ENCODE data around the gene STIMATE.

DNA sequence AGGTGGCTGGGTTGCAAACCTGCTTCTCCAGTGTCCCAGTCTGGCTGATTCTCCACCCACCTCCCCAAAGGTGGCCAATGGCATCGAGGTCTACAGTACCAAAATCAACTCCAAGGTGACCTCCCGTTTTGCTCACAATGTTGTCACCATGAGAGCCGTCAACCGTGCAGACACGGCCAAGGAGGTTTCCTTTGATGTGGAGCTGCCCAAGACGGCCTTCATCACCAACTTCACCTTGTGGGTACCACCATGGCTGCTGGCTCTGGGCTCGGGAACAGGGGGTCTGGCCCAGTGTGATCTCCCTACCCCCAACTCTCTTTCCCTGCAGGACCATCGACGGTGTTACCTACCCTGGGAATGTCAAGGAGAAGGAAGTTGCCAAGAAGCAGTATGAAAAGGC is 100.9 kb downstream of the STIMATE start:
- no peak for TF ChIP-seq POLR2A (IDR thresholded peaks at IDR 0.05; ENCODE audit: low read depth, low read length)
- no peak for TF ChIP-seq FOXK2 (IDR thresholded peaks at IDR 0.05)
- TF ChIP-seq NFYB (IDR thresholded peaks at IDR 0.05; ENCODE audit: insufficient read depth, low read depth, low read length), result no peak
- no peak for TF ChIP-seq TAF1 (IDR thresholded peaks at IDR 0.05; ENCODE audit: borderline replicate concordance, low read depth, low read length)
- TF ChIP-seq, protein P1, sequence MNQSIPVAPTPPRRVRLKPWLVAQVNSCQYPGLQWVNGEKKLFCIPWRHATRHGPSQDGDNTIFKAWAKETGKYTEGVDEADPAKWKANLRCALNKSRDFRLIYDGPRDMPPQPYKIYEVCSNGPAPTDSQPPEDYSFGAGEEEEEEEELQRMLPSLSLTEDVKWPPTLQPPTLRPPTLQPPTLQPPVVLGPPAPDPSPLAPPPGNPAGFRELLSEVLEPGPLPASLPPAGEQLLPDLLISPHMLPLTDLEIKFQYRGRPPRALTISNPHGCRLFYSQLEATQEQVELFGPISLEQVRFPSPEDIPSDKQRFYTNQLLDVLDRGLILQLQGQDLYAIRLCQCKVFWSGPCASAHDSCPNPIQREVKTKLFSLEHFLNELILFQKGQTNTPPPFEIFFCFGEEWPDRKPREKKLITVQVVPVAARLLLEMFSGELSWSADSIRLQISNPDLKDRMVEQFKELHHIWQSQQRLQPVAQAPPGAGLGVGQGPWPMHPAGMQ (IDR thresholded peaks at IDR 0.05; ENCODE audit: borderline replicate concordance), result no peak
- TF ChIP-seq SUZ12 (IDR thresholded peaks at IDR 0.05; ENCODE audit: unreplicated experiment), result no peak
- TF ChIP-seq, protein P2, sequence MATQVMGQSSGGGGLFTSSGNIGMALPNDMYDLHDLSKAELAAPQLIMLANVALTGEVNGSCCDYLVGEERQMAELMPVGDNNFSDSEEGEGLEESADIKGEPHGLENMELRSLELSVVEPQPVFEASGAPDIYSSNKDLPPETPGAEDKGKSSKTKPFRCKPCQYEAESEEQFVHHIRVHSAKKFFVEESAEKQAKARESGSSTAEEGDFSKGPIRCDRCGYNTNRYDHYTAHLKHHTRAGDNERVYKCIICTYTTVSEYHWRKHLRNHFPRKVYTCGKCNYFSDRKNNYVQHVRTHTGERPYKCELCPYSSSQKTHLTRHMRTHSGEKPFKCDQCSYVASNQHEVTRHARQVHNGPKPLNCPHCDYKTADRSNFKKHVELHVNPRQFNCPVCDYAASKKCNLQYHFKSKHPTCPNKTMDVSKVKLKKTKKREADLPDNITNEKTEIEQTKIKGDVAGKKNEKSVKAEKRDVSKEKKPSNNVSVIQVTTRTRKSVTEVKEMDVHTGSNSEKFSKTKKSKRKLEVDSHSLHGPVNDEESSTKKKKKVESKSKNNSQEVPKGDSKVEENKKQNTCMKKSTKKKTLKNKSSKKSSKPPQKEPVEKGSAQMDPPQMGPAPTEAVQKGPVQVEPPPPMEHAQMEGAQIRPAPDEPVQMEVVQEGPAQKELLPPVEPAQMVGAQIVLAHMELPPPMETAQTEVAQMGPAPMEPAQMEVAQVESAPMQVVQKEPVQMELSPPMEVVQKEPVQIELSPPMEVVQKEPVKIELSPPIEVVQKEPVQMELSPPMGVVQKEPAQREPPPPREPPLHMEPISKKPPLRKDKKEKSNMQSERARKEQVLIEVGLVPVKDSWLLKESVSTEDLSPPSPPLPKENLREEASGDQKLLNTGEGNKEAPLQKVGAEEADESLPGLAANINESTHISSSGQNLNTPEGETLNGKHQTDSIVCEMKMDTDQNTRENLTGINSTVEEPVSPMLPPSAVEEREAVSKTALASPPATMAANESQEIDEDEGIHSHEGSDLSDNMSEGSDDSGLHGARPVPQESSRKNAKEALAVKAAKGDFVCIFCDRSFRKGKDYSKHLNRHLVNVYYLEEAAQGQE (IDR thresholded peaks at IDR 0.05; ENCODE audit: low read depth, low read length), result no peak
- TF ChIP-seq HDAC2 (IDR thresholded peaks at IDR 0.05), result no peak
- TF ChIP-seq MEF2A (IDR thresholded peaks at IDR 0.05; ENCODE audit: insufficient read depth, low read depth, low read length), result no peak
- TF ChIP-seq, protein P3, sequence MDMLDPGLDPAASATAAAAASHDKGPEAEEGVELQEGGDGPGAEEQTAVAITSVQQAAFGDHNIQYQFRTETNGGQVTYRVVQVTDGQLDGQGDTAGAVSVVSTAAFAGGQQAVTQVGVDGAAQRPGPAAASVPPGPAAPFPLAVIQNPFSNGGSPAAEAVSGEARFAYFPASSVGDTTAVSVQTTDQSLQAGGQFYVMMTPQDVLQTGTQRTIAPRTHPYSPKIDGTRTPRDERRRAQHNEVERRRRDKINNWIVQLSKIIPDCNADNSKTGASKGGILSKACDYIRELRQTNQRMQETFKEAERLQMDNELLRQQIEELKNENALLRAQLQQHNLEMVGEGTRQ (IDR thresholded peaks at IDR 0.05; ENCODE audit: borderline replicate concordance, low read depth, low read length), result no peak

Data from GM12878 (cell line).